Activated T-cell treated with anti-CD3 and anti-CD28 coated beads, Interleukin-2, amount 50 U/mL, for 72 hours (primary cell): Measurements from ENCODE around the gene UBE2E3. TPM values are rescaled to one million over a fixed set of nuclear protein-coding genes. Genes with fewer than 3 reads are reported as not detected.
"Not testable (repeated sequence)": the region's sequence is repeated elsewhere in the genome, so short reads cannot be mapped to it uniquely, and the experiment has no call there.

ENCODE experiments used
- ATAC-seq, 2 donors: fragments of 150-1000 bp; cut with Tn5 transposase; replicated peaks in 1 of 2; 2 replicates each; pipeline ENCODE4 v1.10.0; 2021; ENCODE audit warnings: moderate library complexity in 2 of 2, mild to moderate bottlenecking in 1 of 2
- DNase-seq, 2 donors: peaks; one replicate each; pipeline ENCODE4 v3.0.0; 2021 to 2022; ENCODE audit warnings: mixed read lengths in 1 of 2
- H3K27ac Mint-ChIP-seq: one replicate; pipeline ENCODE4 v1.8.0; 2022; ENCODE audit warnings: mild to moderate bottlenecking, moderate library complexity, mixed read lengths
- H3K27me3 Mint-ChIP-seq: one replicate; pipeline ENCODE4 v1.8.0; 2022; ENCODE audit warnings: low read depth, mixed read lengths
- H3K36me3 Mint-ChIP-seq, 2 donors: one replicate each; pipeline ENCODE4 v1.8.0; 2022; ENCODE audit warnings: mixed read lengths in 2 of 2, mild to moderate bottlenecking in 1 of 2; ENCODE audit not compliant: insufficient read depth in 2 of 2
- H3K4me1 Mint-ChIP-seq: one replicate; pipeline ENCODE4 v1.8.0; 2022; ENCODE audit warnings: low read depth, mixed read lengths
- H3K4me3 Mint-ChIP-seq, 2 donors: one replicate each; pipeline ENCODE4 v1.8.0; 2022; ENCODE audit warnings: mild to moderate bottlenecking in 2 of 2, mixed read lengths in 2 of 2, moderate library complexity in 2 of 2
- H3K9me3 Mint-ChIP-seq, 2 donors: one replicate each; pipeline ENCODE4 v1.8.0; 2022; ENCODE audit warnings: mixed read lengths in 2 of 2
- total RNA-seq, 2 donors: library from RNA; stranded (reverse); gene quantifications; one replicate each; pipeline ENCODE4 v1.2.3, GENCODE V29; 2022

The UBE2E3 gene
- 10 to 100 TPM; 37.8 to 41.4 TPM for total RNA-seq

DNA sequence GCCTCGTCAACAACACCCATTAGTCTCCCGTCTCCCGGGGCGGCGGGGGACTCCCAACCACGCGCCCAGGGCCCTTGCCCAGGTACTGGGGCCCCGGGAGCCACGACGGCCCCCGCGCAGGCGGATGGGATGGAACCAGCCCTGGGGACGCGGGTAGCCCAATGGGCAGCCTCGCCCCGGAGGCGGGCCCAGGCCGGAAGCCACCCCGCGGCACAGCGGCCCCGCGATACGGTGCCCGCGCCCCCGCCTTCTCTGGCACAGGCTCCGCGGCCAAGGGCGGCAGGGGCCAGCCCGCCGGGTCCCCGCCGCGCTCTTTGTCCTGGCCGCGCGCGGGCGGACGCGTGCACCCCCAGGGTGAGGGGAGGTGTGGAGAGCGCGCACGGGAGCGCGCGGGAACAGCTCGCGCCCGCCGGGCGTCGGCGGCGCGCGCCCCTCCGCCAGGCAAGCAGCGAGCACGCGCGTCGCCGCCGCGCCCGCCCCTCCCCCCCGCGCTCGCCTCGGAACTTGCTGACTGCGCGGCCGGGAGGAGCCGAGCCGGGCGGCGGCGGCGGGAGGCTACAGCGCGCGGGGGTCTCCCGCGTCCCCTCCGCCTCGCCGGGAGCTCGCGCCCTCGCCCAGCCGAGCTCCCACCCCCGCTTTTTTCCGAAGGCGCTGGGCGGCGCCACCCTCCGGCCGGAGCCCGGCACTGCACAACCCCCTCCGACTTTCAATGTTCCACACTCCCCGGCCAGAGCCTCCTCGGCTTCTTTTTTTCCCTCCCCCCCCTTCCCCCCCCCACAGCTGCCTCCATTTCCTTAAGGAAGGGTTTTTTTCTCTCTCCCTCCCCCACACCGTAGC is at the start of gene UBE2E3:
Gene UBE2E3 (plus strand): TSS at position 500 of the 837 bp plus-strand sequence. CDS start 1,438 bp downstream, outside the sequence.
- H3K4me1 Mint-ChIP-seq = peaks cover 48% of the 10 kb centered on the region
- H3K36me3 Mint-ChIP-seq = peaks cover 3 to 12% of the 10 kb centered on the region in 2 donors
- peak; percentile 85 to 87 for DNase-seq

DNA sequence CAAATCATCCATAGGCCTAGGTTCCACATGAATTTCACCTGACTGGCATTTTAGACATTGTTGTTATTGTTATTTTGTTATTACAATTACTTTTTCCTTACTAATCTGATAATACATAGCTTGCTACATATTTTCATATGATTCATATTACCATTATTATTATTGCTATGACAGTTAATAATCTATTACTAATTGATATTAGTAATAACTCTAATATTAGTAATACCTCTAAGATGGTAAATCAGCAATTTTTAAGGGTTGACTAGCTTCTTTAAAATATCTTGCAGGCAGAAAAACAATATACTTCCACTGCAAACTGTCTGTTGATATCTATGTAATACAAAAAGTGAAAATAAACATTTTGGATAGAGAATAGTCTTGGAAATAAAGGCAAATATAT is 48.6 kb upstream of the UBE2E3 start:
- Mint-ChIP-seq H3K27me3 (peaks cover 6% of the 10 kb centered on the region), H3K36me3 (no peaks in the 10 kb centered on the region), H3K27ac (no peak overlapping the region), H3K4me3 (no peak overlapping the region), H3K9me3 (no peaks in the 10 kb centered on the region), H3K4me1 (no peaks in the 10 kb centered on the region)
- DNase-seq (no peak), ATAC-seq (no peak)

More for the DNA sequence above, at the start of gene UBE2E3:
- H3K9me3 Mint-ChIP-seq = no peaks in the 10 kb centered on the region
- H3K27ac Mint-ChIP-seq = peak within 1 kb of the TSS; percentile 100
- H3K27me3 Mint-ChIP-seq = peaks cover 7% of the 10 kb centered on the region
- peak; percentile 91 for ATAC-seq
- H3K4me3 Mint-ChIP-seq = peak within 1 kb of the TSS; percentile 99 to 100

- Mint-ChIP-seq H3K9me3 (peaks cover 2 to 4% of the 10 kb centered on the region in 2 donors), H3K27ac (no peak overlapping the region), H3K4me3 (no peak overlapping the region), H3K36me3 (peaks cover 0 to 2% of the 10 kb centered on the region in 2 donors), H3K27me3 (peaks cover 6% of the 10 kb centered on the region), H3K4me1 (peaks cover 14% of the 10 kb centered on the region)
- DNase-seq (no peak), ATAC-seq (no peak)
Observed at GRCh38 chr2:180933332-180933731, 47.1 kb upstream of the UBE2E3 start.

- Mint-ChIP-seq H3K4me3 (no peak overlapping the region), H3K27me3 (peaks cover 6% of the 10 kb centered on the region), H3K27ac (no peak overlapping the region), H3K9me3 (peaks cover 2 to 5% of the 10 kb centered on the region in 2 donors), H3K36me3 (peaks cover 0 to 2% of the 10 kb centered on the region in 2 donors), H3K4me1 (peaks cover 18% of the 10 kb centered on the region)
- no peak for DNase-seq
- ATAC-seq = no peak
Observed at GRCh38 chr2:180934911-180935310, 45.5 kb upstream of the UBE2E3 start.

DNA sequence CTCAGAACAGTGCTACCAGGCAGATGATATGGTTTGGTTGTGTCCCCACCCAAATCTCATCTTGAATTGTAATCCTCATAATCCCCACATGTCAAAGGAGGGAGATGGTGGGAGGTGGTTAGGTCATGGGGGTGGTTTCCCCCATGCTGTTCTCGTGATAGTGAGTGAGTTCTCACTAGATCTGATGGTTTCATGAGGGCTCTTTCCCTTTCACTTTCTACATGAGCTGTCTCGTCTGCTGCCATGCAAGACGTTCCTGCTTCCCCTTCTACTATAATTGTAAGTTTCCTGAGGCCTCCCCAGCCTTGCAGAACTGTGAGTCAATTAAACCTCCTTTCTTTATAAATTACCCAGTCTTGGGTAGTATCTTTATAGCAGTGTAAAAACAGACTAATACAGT is 42.9 kb upstream of the UBE2E3 start:
- peak overlapping the region in 1 of 2 donors; percentile 19 for H3K4me3 Mint-ChIP-seq
- peaks cover 18% of the 10 kb centered on the region for H3K4me1 Mint-ChIP-seq
- H3K27me3 Mint-ChIP-seq = not testable (repeated sequence)

DNA sequence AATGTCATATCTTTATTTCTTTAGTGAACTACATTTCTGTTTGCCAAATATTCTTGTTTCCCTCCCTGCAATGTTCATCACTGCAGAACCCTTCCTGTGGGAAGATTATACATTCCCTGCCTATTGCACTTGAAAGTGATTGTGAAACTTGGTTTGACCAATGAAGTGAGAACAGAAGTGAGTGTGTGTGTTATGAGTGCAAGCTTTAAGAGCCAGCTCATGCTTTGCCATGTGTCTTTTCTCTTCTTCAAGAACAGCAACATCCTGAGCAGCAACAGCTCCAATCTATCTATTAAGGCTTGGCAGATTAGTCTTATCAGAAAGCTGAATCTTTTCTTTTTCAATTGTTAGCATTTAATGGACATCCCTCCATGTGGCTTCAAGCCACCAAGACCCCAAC is 42.0 kb upstream of the UBE2E3 start:
- peaks cover 6% of the 10 kb centered on the region for H3K27me3 Mint-ChIP-seq
- H3K36me3 Mint-ChIP-seq = peaks cover 0 to 2% of the 10 kb centered on the region in 2 donors
- H3K27ac Mint-ChIP-seq = no peak overlapping the region
- H3K4me3 Mint-ChIP-seq = no peak overlapping the region
- peaks cover 18% of the 10 kb centered on the region for H3K4me1 Mint-ChIP-seq
- no peak for DNase-seq
- H3K9me3 Mint-ChIP-seq = peaks cover 2 to 5% of the 10 kb centered on the region in 2 donors
- ATAC-seq = peak in 1 of 2 donors; percentile 69

More for the DNA sequence above, 42.9 kb upstream of the UBE2E3 start:
- H3K36me3 Mint-ChIP-seq, H3K27ac Mint-ChIP-seq, H3K9me3 Mint-ChIP-seq: not testable (repeated sequence)
- ATAC-seq (peak; percentile 76 to 83), DNase-seq (peak; percentile 15 to 21)

GRCh38 chr2:180943275-180943674 is 37.1 kb upstream of the UBE2E3 start:
- no peak overlapping the region for H3K27ac Mint-ChIP-seq
- no peaks in the 10 kb centered on the region for H3K27me3 Mint-ChIP-seq
- no peaks in the 10 kb centered on the region for H3K36me3 Mint-ChIP-seq
- ATAC-seq (no peak), DNase-seq (no peak)
- peaks cover 5% of the 10 kb centered on the region for H3K4me1 Mint-ChIP-seq
- peaks cover 0 to 3% of the 10 kb centered on the region in 2 donors for H3K9me3 Mint-ChIP-seq
- no peak overlapping the region for H3K4me3 Mint-ChIP-seq

- Mint-ChIP-seq H3K36me3 (no peaks in the 10 kb centered on the region), H3K9me3 (peaks cover 0 to 3% of the 10 kb centered on the region in 2 donors)
Observed at GRCh38 chr2:180944372-180944771, 36.0 kb upstream of the UBE2E3 start.

DNA sequence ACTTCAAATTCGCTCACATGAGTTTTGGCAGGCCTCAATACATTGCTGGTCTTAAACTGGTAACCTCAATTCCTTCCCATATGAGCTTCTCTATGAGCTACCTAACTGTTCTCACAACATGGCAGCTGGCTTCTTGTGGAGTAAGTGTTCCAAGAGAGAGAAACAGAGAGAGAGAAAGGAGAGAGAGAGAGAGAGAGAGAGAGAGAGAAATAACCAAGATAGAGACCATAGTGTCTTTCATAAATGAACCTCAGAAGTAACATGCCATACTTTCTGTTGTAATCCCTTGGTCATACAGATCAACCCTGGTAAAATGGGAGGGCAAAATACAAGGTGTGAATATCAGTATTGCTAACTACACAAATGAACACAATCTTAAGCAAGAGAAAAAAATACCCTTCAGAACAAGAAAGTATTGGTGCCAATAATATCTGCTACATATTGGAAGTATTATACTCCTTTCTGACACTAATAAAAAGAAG is 33.2 kb upstream of the UBE2E3 start:
- peaks cover 0 to 1% of the 10 kb centered on the region in 2 donors for H3K9me3 Mint-ChIP-seq
- no peaks in the 10 kb centered on the region for H3K36me3 Mint-ChIP-seq
- no peak for ATAC-seq
- peaks cover 6% of the 10 kb centered on the region for H3K4me1 Mint-ChIP-seq
- peaks cover 14% of the 10 kb centered on the region for H3K27me3 Mint-ChIP-seq
- H3K27ac Mint-ChIP-seq = no peak overlapping the region
- H3K4me3 Mint-ChIP-seq = no peak overlapping the region
- DNase-seq = no peak

More at GRCh38 chr2:180944372-180944771, 36.0 kb upstream of the UBE2E3 start:
- no peaks in the 10 kb centered on the region for H3K4me1 Mint-ChIP-seq
- no peak overlapping the region for H3K27ac Mint-ChIP-seq
- DNase-seq (no peak), ATAC-seq (no peak)
- no peak overlapping the region for H3K4me3 Mint-ChIP-seq
- no peaks in the 10 kb centered on the region for H3K27me3 Mint-ChIP-seq

GRCh38 chr2:180949896-180950295 is 30.5 kb upstream of the UBE2E3 start:
- DNase-seq (no peak), ATAC-seq (no peak)
- Mint-ChIP-seq H3K36me3 (no peaks in the 10 kb centered on the region), H3K4me3 (no peak overlapping the region), H3K9me3 (no peaks in the 10 kb centered on the region), H3K4me1 (peaks cover 11% of the 10 kb centered on the region), H3K27me3 (peaks cover 23% of the 10 kb centered on the region), H3K27ac (no peak overlapping the region)

GRCh38 chr2:180952082-180952481 is 28.3 kb upstream of the UBE2E3 start:
- no peak for DNase-seq
- ATAC-seq = peak; percentile 60 to 89
- Mint-ChIP-seq H3K4me1 (peaks cover 11% of the 10 kb centered on the region), H3K36me3 (no peaks in the 10 kb centered on the region), H3K4me3 (no peak overlapping the region), H3K27me3 (peaks cover 23% of the 10 kb centered on the region), H3K9me3 (no peaks in the 10 kb centered on the region), H3K27ac (no peak overlapping the region)

GRCh38 chr2:180952731-180953336 is 27.6 kb upstream of the UBE2E3 start:
- H3K9me3 Mint-ChIP-seq = no peaks in the 10 kb centered on the region
- no peak for DNase-seq
- peaks cover 27% of the 10 kb centered on the region for H3K27me3 Mint-ChIP-seq
- no peak for ATAC-seq
- H3K27ac Mint-ChIP-seq = no peak overlapping the region
- H3K4me3 Mint-ChIP-seq = no peak overlapping the region
- H3K36me3 Mint-ChIP-seq = no peaks in the 10 kb centered on the region
- peaks cover 11% of the 10 kb centered on the region for H3K4me1 Mint-ChIP-seq

DNA sequence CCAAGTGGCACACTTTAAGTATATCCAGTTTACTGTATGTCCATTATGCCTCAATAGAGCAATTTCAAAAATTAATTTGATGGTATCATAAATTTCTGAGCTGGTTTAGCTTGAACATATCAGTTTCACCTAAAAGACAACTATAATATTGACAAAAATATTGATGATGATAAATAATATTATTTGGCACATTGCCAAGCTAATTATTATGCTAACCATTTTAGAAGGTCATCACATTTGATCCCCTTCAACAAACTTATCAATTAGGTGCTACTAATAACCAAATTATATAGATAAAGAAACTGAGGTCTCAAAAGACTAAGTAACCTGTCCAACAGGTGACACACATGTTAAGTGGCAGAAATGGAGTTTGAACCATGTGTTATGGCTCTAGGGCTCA is 26.9 kb upstream of the UBE2E3 start:
- H3K9me3 Mint-ChIP-seq = no peaks in the 10 kb centered on the region
- peaks cover 11% of the 10 kb centered on the region for H3K4me1 Mint-ChIP-seq
- no peak overlapping the region for H3K27ac Mint-ChIP-seq
- DNase-seq (no peak), ATAC-seq (no peak)
- no peaks in the 10 kb centered on the region for H3K36me3 Mint-ChIP-seq
- H3K27me3 Mint-ChIP-seq = peaks cover 29% of the 10 kb centered on the region
- no peak overlapping the region for H3K4me3 Mint-ChIP-seq
